ENCODE results near the gene PRKAR1B. TPM values are rescaled to one million over a fixed set of nuclear protein-coding genes. Genes with fewer than 3 reads are reported as not detected.
"Not testable (repeated sequence)": the region's sequence is repeated elsewhere in the genome, so short reads cannot be mapped to it uniquely, and the experiment has no call there.

PRKAR1B gene
- total RNA-seq, 2 donors from 2014 or later: 26.2 to 56.0 TPM

- Mint-ChIP-seq H3K36me3 (ENCODE audit: low read depth) (peaks cover 4% of the 10 kb centered on the region), H3K27ac (no peak overlapping the region), H3K27me3 (no peaks in the 10 kb centered on the region), H3K9me3 (no peaks in the 10 kb centered on the region), H3K4me1 (peaks cover under 1% of the 10 kb centered on the region), H3K4me3 (no peak overlapping the region)
- ATAC-seq (replicated peaks): no peak
These were observed 58.1 kb downstream of the PRKAR1B start for GRCh38 chr7:668958-669357.

GRCh38 chr7:668139-668931 is 58.7 kb downstream of the PRKAR1B start:
- Mint-ChIP-seq H3K27ac (no peak overlapping the region), H3K4me3 (no peak overlapping the region), H3K27me3 (no peaks in the 10 kb centered on the region), H3K9me3 (no peaks in the 10 kb centered on the region), H3K4me1 (no peaks in the 10 kb centered on the region), H3K36me3 (ENCODE audit: low read depth) (peaks cover 4% of the 10 kb centered on the region)
- ATAC-seq (replicated peaks): no peak

GRCh38 chr7:666454-667292 is 60.4 kb downstream of the PRKAR1B start:
- Mint-ChIP-seq H3K27me3 (no peaks in the 10 kb centered on the region), H3K27ac (no peak overlapping the region), H3K9me3 (no peaks in the 10 kb centered on the region), H3K36me3 (ENCODE audit: low read depth) (peaks cover 4% of the 10 kb centered on the region), H3K4me3 (no peak overlapping the region), H3K4me1 (no peaks in the 10 kb centered on the region)
- ATAC-seq (replicated peaks): no peak

- Mint-ChIP-seq H3K9me3 (no peaks in the 10 kb centered on the region), H3K27ac (no peak overlapping the region), H3K4me3 (no peak overlapping the region), H3K27me3 (no peaks in the 10 kb centered on the region), H3K4me1 (no peaks in the 10 kb centered on the region), H3K36me3 (ENCODE audit: low read depth) (peaks cover 4% of the 10 kb centered on the region)
- no peak for ATAC-seq (replicated peaks)
These were observed 61.2 kb downstream of the PRKAR1B start for GRCh38 chr7:665736-666453.

- no peak for ATAC-seq (replicated peaks)
- peaks cover 4% of the 10 kb centered on the region for H3K36me3 Mint-ChIP-seq (ENCODE audit: low read depth)
- no peak overlapping the region for H3K4me3 Mint-ChIP-seq
- no peaks in the 10 kb centered on the region for H3K4me1 Mint-ChIP-seq
- H3K9me3 Mint-ChIP-seq: no peaks in the 10 kb centered on the region
- H3K27ac Mint-ChIP-seq: no peak overlapping the region
- H3K27me3 Mint-ChIP-seq: no peaks in the 10 kb centered on the region
These were observed 61.9 kb downstream of the PRKAR1B start for GRCh38 chr7:664997-665735.

- Mint-ChIP-seq H3K36me3 (ENCODE audit: low read depth) (peaks cover 4% of the 10 kb centered on the region), H3K9me3 (no peaks in the 10 kb centered on the region), H3K27me3 (no peaks in the 10 kb centered on the region), H3K27ac (no peak overlapping the region), H3K4me1 (no peaks in the 10 kb centered on the region), H3K4me3 (no peak overlapping the region)
- ATAC-seq (replicated peaks): no peak
These were observed 62.7 kb downstream of the PRKAR1B start for GRCh38 chr7:664402-664775.

- no peak for ATAC-seq (replicated peaks)
These were observed 64.5 kb downstream of the PRKAR1B start for GRCh38 chr7:662576-662975.

GRCh38 chr7:659996-660395 is 67.1 kb downstream of the PRKAR1B start:
- ATAC-seq (replicated peaks): no peak
- H3K27ac Mint-ChIP-seq: no peak overlapping the region

More at GRCh38 chr7:662576-662975, 64.5 kb downstream of the PRKAR1B start:
- no peaks in the 10 kb centered on the region for H3K4me1 Mint-ChIP-seq
- no peaks in the 10 kb centered on the region for H3K27me3 Mint-ChIP-seq
- H3K4me3 Mint-ChIP-seq: no peak overlapping the region
- no peaks in the 10 kb centered on the region for H3K36me3 Mint-ChIP-seq (ENCODE audit: low read depth)
- H3K9me3 Mint-ChIP-seq: no peaks in the 10 kb centered on the region
- H3K27ac Mint-ChIP-seq: peak overlapping the region; percentile 69

GRCh38 chr7:659306-659847 is 67.7 kb downstream of the PRKAR1B start:
- H3K27ac Mint-ChIP-seq: no peak overlapping the region
- H3K4me3 Mint-ChIP-seq: no peak overlapping the region
- no peaks in the 10 kb centered on the region for H3K4me1 Mint-ChIP-seq
- no peaks in the 10 kb centered on the region for H3K27me3 Mint-ChIP-seq
- ATAC-seq (replicated peaks): no peak
- H3K9me3 Mint-ChIP-seq: no peaks in the 10 kb centered on the region
- H3K36me3 Mint-ChIP-seq (ENCODE audit: low read depth): no peaks in the 10 kb centered on the region

More at GRCh38 chr7:659996-660395, 67.1 kb downstream of the PRKAR1B start:
- Mint-ChIP-seq H3K4me1 (no peaks in the 10 kb centered on the region), H3K4me3 (no peak overlapping the region), H3K9me3 (no peaks in the 10 kb centered on the region), H3K36me3 (ENCODE audit: low read depth) (no peaks in the 10 kb centered on the region), H3K27me3 (no peaks in the 10 kb centered on the region)

GRCh38 chr7:657565-658119 is 69.4 kb downstream of the PRKAR1B start:
- H3K27ac Mint-ChIP-seq: no peak overlapping the region
- no peak for ATAC-seq (replicated peaks)
- no peaks in the 10 kb centered on the region for H3K36me3 Mint-ChIP-seq (ENCODE audit: low read depth)
- H3K27me3 Mint-ChIP-seq: no peaks in the 10 kb centered on the region
- H3K4me1 Mint-ChIP-seq: no peaks in the 10 kb centered on the region
- H3K4me3 Mint-ChIP-seq: no peak overlapping the region
- H3K9me3 Mint-ChIP-seq: no peaks in the 10 kb centered on the region

- ATAC-seq (replicated peaks); H3K4me1 Mint-ChIP-seq; H3K4me3 Mint-ChIP-seq; H3K9me3 Mint-ChIP-seq; H3K27me3 Mint-ChIP-seq; H3K36me3 Mint-ChIP-seq (ENCODE audit: low read depth); H3K27ac Mint-ChIP-seq: not testable (repeated sequence)
These were observed 70.1 kb downstream of the PRKAR1B start for GRCh38 chr7:657010-657409.

- Mint-ChIP-seq H3K36me3 (ENCODE audit: low read depth) (no peaks in the 10 kb centered on the region), H3K4me1 (no peaks in the 10 kb centered on the region), H3K27ac (no peak overlapping the region), H3K4me3 (no peak overlapping the region), H3K27me3 (no peaks in the 10 kb centered on the region), H3K9me3 (no peaks in the 10 kb centered on the region)
- peak; percentile 29 for ATAC-seq (replicated peaks)
These were observed 71.3 kb downstream of the PRKAR1B start for GRCh38 chr7:655758-656157.

- no peaks in the 10 kb centered on the region for H3K4me1 Mint-ChIP-seq
- no peaks in the 10 kb centered on the region for H3K36me3 Mint-ChIP-seq (ENCODE audit: low read depth)
These were observed 73.0 kb downstream of the PRKAR1B start for GRCh38 chr7:653829-654764.

More at GRCh38 chr7:653829-654764, 73.0 kb downstream of the PRKAR1B start:
- Mint-ChIP-seq H3K27ac (no peak overlapping the region), H3K9me3 (no peaks in the 10 kb centered on the region), H3K4me3 (no peak overlapping the region), H3K27me3 (no peaks in the 10 kb centered on the region)
- ATAC-seq (replicated peaks): no peak
